SK-N-MC (cell line): ENCODE results near the gene GPC6.

Source experiments
- EZH2 ChIP-seq: fragments of 200-600 bp; sonication (generic); IDR thresholded peaks from one replicate; pipeline ENCODE4 v1.6.1; 2017; ENCODE audit warnings: antibody characterized with exemption
- POLR2AphosphoS5 ChIP-seq: IDR thresholded peaks from 2 replicates; pipeline ENCODE4 v1.6.1; 2012; ENCODE audit warnings: mild to moderate bottlenecking, low read depth, low read length, borderline replicate concordance

DNA sequence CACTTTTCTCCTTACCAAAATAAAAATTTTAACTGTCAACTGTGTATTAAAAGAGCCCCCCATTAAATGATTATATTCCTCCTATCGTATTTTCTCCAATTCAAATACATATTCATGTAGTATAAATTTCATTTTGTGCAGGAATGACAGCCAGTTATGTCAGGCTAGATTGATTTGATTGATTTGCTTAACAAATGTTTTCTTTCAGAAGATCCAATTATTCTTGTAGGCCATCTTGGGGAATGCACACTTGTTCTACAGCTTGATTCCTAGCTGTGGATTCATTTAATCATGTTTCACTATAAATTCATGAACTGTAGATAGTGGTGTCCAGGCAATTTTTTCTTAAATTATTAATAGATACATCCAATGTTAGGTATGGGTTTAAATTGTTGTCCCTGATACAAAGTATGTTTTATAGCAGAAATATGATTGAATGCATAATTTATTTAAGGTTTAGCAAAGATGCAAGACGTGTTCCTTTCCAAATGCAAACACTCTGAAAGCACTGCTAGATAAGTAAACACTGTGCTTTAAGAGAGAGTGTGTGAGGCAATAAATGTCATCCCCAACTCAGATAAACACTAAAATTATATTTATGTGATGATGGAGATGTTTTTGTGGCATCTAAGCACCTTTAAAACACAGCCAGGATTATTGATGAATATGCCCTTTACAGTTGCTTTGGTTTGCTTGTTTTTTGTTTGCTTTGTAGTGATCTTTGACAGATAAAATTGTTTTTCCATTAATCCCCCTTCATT, 721.7 kb downstream of the GPC6 start:
- no peak for TF ChIP-seq EZH2
- no peak for TF ChIP-seq POLR2AphosphoS5
